ENCODE results near the gene NFYB. TPM values are rescaled to one million over a fixed set of nuclear protein-coding genes. Genes with fewer than 3 reads are reported as not detected.

Gene NFYB
- total RNA-seq, 1 experiment from 2014 or later, result 36.7 TPM

DNA sequence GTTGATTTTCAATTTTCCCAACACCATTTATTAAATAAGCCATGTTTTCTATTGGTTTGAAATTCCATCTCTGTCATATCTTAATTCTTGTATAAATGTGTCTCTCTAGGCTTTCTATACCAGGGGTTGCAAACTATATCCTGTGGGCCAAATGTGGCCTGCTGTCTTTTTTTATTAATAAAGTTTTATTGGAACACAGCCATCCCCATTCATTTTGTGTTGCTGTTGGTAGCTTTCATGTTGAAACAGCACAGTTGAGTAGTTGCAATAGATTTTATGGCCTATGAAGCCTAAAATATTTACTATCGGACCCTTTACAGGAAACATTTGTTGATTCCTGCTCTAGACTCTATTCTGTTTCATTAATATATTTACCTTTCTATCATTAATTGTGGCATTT lies 64.3 kb downstream of the NFYB start:
- intact Hi-C loops (cut with micrococcal nuclease; ENCODE audit: unreplicated experiment), result no loop called here
- H3K9me2 ChIP-seq (ENCODE audit: insufficient read depth), result no peaks in the 10 kb centered on the region
- no peak for DNase-seq
- no peak overlapping the region for H3K4me3 ChIP-seq
- CTCF ChIA-PET, result no interaction called here
- H3K27ac ChIP-seq, result no peak overlapping the region
- H3K9me3 ChIP-seq (ENCODE audit: insufficient read depth, low read depth), result no peaks in the 10 kb centered on the region
- POLR2A ChIA-PET (ENCODE audit: unreplicated experiment), result no interaction called here
- no peaks in the 10 kb centered on the region for H3F3A ChIP-seq (ENCODE audit: insufficient read depth, low read depth)
- H3K36me3 ChIP-seq (ENCODE audit: low read depth), result no peaks in the 10 kb centered on the region
- H3K4me2 ChIP-seq, result no peak overlapping the region
- no TSS peak for BruUV-seq (replicated peaks)
- H3K4me1 ChIP-seq (replicated peaks; ENCODE audit: insufficient read depth), result no peaks in the 10 kb centered on the region
- TF ChIP-seq, protein P1, sequence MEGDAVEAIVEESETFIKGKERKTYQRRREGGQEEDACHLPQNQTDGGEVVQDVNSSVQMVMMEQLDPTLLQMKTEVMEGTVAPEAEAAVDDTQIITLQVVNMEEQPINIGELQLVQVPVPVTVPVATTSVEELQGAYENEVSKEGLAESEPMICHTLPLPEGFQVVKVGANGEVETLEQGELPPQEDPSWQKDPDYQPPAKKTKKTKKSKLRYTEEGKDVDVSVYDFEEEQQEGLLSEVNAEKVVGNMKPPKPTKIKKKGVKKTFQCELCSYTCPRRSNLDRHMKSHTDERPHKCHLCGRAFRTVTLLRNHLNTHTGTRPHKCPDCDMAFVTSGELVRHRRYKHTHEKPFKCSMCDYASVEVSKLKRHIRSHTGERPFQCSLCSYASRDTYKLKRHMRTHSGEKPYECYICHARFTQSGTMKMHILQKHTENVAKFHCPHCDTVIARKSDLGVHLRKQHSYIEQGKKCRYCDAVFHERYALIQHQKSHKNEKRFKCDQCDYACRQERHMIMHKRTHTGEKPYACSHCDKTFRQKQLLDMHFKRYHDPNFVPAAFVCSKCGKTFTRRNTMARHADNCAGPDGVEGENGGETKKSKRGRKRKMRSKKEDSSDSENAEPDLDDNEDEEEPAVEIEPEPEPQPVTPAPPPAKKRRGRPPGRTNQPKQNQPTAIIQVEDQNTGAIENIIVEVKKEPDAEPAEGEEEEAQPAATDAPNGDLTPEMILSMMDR (conservative IDR thresholded peaks at IDR 0.05), result no peak
- TF ChIP-seq EZH2 (IDR thresholded peaks at IDR 0.05; ENCODE audit: low read depth), result no peak
- H3K27me3 ChIP-seq (ENCODE audit: insufficient read depth, low read depth), result no peaks in the 10 kb centered on the region
- no peaks in the 10 kb centered on the region for H3K79me2 ChIP-seq (ENCODE audit: low read depth)
- no peaks in the 10 kb centered on the region for H4K20me1 ChIP-seq (ENCODE audit: insufficient read depth)
- H2AFZ ChIP-seq, result no peak overlapping the region

DNA sequence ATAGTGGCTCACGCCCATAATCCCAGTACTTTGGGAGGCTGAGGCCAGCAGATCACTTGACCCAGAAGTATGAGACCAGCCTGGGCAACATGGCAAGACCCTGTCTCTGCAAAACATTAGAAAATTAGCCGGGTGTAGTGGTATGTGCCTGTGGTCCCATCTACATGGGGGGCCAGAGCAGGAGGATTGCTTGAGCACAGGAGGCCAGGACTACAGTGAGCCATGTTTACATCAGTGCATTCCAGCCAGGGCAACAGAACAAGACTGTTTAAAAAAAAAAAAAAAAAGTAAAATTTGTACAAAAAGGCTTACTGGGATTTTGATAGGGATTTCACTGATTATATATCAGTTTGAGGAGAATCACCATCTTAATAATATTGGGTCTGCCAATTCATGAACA lies 65.9 kb downstream of the NFYB start:
- BruUV-seq (replicated peaks), result no TSS peak
- intact Hi-C loops (cut with micrococcal nuclease; ENCODE audit: unreplicated experiment), result no loop called here
- no peak overlapping the region for H3K4me3 ChIP-seq
- no peak overlapping the region for H2AFZ ChIP-seq
- no peaks in the 10 kb centered on the region for H3K4me1 ChIP-seq (replicated peaks; ENCODE audit: insufficient read depth)
- no peak for DNase-seq
- POLR2A ChIA-PET (ENCODE audit: unreplicated experiment), result no interaction called here
- no peaks in the 10 kb centered on the region for H4K20me1 ChIP-seq (ENCODE audit: insufficient read depth)
- no peaks in the 10 kb centered on the region for H3K79me2 ChIP-seq (ENCODE audit: low read depth)
- no peaks in the 10 kb centered on the region for H3K36me3 ChIP-seq (ENCODE audit: low read depth)
- no peaks in the 10 kb centered on the region for H3K9me2 ChIP-seq (ENCODE audit: insufficient read depth)
- no peak overlapping the region for H3K27ac ChIP-seq
- H3K27me3 ChIP-seq (ENCODE audit: insufficient read depth, low read depth), result no peaks in the 10 kb centered on the region
- no peaks in the 10 kb centered on the region for H3K9me3 ChIP-seq (ENCODE audit: insufficient read depth, low read depth)
- no peak overlapping the region for H3K4me2 ChIP-seq
- 0 out of 2 replicates have a peak, but pooled peaks cover 6% of the 10 kb centered on the region for H3F3A ChIP-seq (ENCODE audit: insufficient read depth, low read depth)
- TF ChIP-seq, protein P1 (conservative IDR thresholded peaks at IDR 0.05), result no peak
- no peak for TF ChIP-seq EZH2 (IDR thresholded peaks at IDR 0.05; ENCODE audit: low read depth)
- CTCF ChIA-PET, result no interaction called here

Other genes starting within 250 kb of the NFYB start
- 398 and 534 TPM in 2 replicates for gene HSP90B1, start 207.8 kb downstream of the NFYB start, total RNA-seq (2021)
- gene TDG, start 172.3 kb downstream of the NFYB start, total RNA-seq (2021), result 17.9 and 21.0 TPM in 2 replicates
- gene GLT8D2, start 88.0 kb downstream of the NFYB start, total RNA-seq (2021), result 0.31 and 1.2 TPM in 2 replicates
- gene HCFC2, start 73.7 kb downstream of the NFYB start, total RNA-seq (2021), result 2.4 and 3.3 TPM in 2 replicates
- gene TXNRD1, start 77.6 kb upstream of the NFYB start, total RNA-seq (2021), result 1,205 and 1,250 TPM in 2 replicates
- gene EID3, start 165.5 kb upstream of the NFYB start, total RNA-seq (2021), result 42.4 and 47.4 TPM in 2 replicates

All from PC-9 (cell line).